Subcutaneous preadipocyte (primary cell): ENCODE data around the gene ISG20. TPM values are rescaled to one million over a fixed set of nuclear protein-coding genes. Genes with fewer than 3 reads are reported as not detected.

Experiments
- small RNA-seq: library from RNA; depleted of rRNA; stranded (forward); fragments of <200 nt; gene quantifications from one replicate; pipeline ENCODE3, GENCODE V24; 2012
- total RNA-seq: library from RNA; depleted of rRNA; stranded (reverse); fragments of >200 nt; gene quantifications from 2 replicates; pipeline ENCODE4 v1.2.3, GENCODE V29; 2012

Gene ISG20
- 2.2 and 4.8 TPM in 2 replicates for total RNA-seq

GRCh38 chr15:88638626-88639372 is at the start of gene ISG20:
Gene ISG20 (plus strand): TSS chr15:88639016. CDS start chr15:88639367, 351 bp downstream.

GRCh38 chr15:88620995-88621772 is 17.6 kb upstream of the ISG20 start, which contains the start of gene AEN:
Gene AEN (plus strand): TSS chr15:88621340. CDS start chr15:88626210, 4,870 bp downstream.

Small RNAs within 50 kb of the gene (small RNA-seq; reads per million reads assigned to genes)
- gene MIR1179 (not detected), gene MIR7-2 (1.5 reads per million, percentile 73 among the genes with 10 or more reads in this experiment)

Other genes starting within 250 kb of the ISG20 start
- 12.9 and 15.2 TPM in 2 replicates for gene MRPL46, start 171.6 kb upstream of the ISG20 start, total RNA-seq
- 26.5 and 29.5 TPM in 2 replicates for gene MRPS11, start 171.3 kb upstream of the ISG20 start, total RNA-seq
- 7.0 and 9.0 TPM in 2 replicates for gene DET1, start 92.3 kb upstream of the ISG20 start, total RNA-seq
- 36.7 and 62.2 TPM in 2 replicates for gene AEN, start 17.7 kb upstream of the ISG20 start, total RNA-seq
- not detected in 2 replicates for gene ACAN, start 164.4 kb downstream of the ISG20 start, total RNA-seq